ENCODE data around the gene TMED9.

TMED9 gene

DNA sequence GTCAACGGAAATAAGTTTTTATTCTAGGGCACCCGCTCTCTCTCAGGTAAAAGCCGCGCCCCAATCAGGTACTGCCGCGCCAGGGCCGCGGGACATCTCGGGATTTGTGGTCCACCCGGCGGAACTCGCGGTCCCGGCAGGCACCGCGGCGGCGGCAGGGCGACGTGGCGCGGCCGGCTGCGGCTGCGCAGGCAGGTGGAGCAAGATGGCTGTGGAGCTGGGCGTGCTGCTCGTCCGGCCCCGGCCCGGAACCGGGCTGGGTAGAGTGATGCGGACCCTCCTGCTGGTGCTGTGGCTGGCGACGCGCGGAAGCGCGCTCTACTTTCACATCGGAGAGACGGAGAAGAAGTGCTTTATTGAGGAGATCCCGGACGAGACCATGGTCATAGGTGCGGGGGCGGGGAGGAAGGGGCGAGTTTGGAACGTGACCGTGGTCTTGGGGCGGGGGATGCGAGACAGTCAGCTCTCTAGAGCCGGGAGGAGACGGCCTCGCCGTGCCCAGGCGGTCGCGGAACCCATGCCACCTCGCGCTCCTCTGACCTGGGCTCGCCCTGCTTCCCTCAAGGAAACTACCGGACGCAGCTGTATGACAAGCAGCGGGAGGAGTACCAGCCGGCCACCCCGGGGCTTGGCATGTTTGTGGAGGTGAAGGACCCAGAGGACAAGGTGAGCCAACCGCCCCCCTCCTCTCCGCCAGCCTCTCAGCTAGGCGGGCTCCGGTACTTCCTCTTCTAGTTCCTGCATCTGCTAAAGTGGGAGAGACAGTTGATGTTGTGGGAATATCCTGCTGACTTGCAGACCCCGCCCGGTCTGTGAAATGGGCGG is at the start of gene TMED9:
Gene TMED9 (plus strand): TSS at position 194 of the 825 bp plus-strand sequence. CDS start 12 bp downstream, at position 206.
- no peaks in the 10 kb centered on the region for H3K4me1 ChIP-seq (ENCODE audit: insufficient read depth, low read length)

DNA sequence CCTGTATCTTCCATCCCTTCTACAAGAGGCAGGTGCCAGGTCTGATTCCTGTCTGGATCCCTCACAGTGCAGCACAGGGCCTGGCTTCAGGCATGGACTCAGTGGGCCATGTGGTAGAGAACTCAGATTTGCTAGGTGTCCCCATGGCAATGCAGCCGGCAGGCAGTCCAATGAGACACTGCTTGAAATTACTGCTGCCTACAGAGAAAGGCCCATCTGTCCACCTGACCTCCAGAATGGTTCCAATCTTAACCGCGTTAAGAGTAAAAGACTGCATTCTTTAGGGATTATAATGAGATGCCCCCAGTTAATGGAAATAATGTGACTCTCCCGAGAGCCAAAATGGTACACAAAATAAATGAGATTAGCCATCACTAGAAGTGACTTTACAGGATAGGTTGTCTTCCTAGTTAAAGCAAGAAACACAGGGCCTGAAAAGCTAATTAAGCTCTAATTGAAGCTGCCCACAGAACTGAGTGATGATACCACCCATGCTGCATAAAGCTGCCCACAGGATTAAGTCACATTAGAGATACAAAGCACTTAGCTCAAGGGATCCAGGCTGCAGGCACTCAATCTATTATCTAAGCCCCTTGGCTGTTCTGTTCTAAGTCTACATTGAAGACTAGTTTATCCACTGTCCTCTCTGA is 49.1 kb upstream of the TMED9 start:
- H3K9ac ChIP-seq (ENCODE audit: low read depth, low read length): no peak overlapping the region
- no peaks in the 10 kb centered on the region for H3K9me3 ChIP-seq (ENCODE audit: control insufficient read depth, insufficient read depth, low read length)
- peaks cover 7% of the 10 kb centered on the region; the same call in 1 of the 2 replicates for H3K36me3 ChIP-seq (ENCODE audit: insufficient read depth, low read length)
- H3K4me1 ChIP-seq (ENCODE audit: insufficient read depth, low read length): peaks cover 19% of the 10 kb centered on the region

More for the DNA sequence above, at the start of gene TMED9:
- Histone ChIP-seq H3K36me3 (ENCODE audit: insufficient read depth, low read length) (peaks cover 21% of the 10 kb centered on the region), H3K9me3 (ENCODE audit: control insufficient read depth, insufficient read depth, low read length) (no peaks in the 10 kb centered on the region), H3K9ac (ENCODE audit: low read depth, low read length) (peak within 1 kb of the TSS; percentile 88)

DNA sequence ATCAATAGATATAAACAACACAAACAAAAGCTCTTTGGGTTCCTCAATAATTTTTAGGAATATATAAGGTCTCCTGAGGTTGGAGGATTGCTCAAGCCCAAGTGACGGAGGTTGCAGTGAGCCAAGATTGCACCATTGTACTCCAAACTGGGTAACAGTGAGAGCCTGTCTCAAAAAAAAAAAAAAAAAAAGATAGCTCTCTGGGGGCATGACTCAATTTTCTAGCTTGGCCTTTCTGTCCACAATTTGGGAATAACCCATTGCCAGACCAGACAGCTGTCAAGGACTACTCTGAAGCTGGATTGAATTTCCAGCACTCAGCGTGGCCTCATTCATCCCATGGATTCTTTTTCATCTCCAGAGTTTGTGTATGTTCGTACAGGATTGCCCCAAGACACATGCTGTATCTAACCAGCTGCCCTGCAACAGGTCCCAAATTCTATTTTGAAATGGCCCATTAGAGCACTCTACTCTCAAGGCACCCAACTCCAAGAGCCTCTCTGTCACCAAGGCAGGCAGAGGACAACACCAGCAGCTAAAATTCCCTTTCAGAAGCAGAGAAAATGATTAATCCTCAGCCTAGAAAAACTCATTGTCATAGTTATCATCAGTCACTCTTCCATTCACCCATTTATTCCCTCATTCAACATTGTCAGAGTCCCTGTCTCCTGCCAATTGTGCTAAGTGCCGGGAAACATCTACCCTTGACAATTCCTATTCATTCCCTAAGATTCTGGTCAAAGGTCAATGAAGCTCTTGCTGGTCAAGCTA is 46.3 kb upstream of the TMED9 start:
- no peak overlapping the region for H3K9ac ChIP-seq (ENCODE audit: low read depth, low read length)
- peaks cover 15% of the 10 kb centered on the region for H3K4me1 ChIP-seq (ENCODE audit: insufficient read depth, low read length)
- peaks cover 7% of the 10 kb centered on the region; the same call in 1 of the 2 replicates for H3K36me3 ChIP-seq (ENCODE audit: insufficient read depth, low read length)
- H3K9me3 ChIP-seq (ENCODE audit: control insufficient read depth, insufficient read depth, low read length): no peaks in the 10 kb centered on the region

DNA sequence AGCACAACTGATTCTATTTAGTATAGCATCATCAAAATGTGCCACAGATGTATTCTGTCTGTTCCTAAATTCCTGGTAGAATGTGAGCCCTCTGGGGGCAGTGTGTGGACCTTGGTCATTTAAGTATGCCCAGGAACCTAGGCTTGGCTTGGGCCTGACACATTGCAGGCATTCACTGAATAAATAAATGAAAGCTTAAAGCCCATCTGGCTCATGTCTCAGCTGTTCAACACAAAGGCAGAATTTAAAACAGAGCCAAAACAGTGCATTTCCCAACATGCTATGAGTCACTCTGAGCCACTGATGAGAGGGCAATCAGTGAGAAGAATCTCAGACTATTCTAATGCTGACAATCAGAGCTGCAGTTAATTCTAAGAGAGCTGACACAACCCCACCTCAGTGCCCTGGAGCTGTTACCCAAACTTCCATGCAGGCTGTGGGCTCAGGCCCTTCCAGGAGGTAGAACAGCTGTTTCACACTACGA is 45.7 kb upstream of the TMED9 start:
- no peaks in the 10 kb centered on the region for H3K9me3 ChIP-seq (ENCODE audit: control insufficient read depth, insufficient read depth, low read length)
- peaks cover 15% of the 10 kb centered on the region for H3K4me1 ChIP-seq (ENCODE audit: insufficient read depth, low read length)
- H3K9ac ChIP-seq (ENCODE audit: low read depth, low read length): no peak overlapping the region
- peaks cover 13% of the 10 kb centered on the region for H3K36me3 ChIP-seq (ENCODE audit: insufficient read depth, low read length)

DNA sequence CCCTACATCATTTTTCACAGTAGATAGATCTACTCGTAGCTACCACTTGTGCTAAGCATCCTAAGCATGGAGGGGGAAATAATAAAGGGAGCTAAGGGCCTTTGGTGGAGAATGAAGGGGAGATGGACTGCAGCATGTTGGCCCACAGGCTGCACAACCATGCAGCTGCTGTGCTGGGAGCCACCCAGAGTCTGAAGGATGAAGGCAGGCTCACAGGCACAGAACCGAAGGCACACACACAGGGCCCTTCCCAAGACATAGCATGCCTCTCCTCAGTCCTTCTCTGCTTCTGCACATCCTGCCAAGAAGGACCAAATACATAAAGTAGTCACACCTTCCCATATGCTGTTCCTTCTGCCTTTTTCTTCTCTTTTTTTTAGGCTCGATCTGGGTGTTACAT is 44.3 kb upstream of the TMED9 start:
- Histone ChIP-seq H3K9me3 (ENCODE audit: control insufficient read depth, insufficient read depth, low read length) (no peaks in the 10 kb centered on the region), H3K9ac (ENCODE audit: low read depth, low read length) (no peak overlapping the region), H3K4me1 (ENCODE audit: insufficient read depth, low read length) (peaks cover 17% of the 10 kb centered on the region), H3K36me3 (ENCODE audit: insufficient read depth, low read length) (peaks cover 18% of the 10 kb centered on the region)

DNA sequence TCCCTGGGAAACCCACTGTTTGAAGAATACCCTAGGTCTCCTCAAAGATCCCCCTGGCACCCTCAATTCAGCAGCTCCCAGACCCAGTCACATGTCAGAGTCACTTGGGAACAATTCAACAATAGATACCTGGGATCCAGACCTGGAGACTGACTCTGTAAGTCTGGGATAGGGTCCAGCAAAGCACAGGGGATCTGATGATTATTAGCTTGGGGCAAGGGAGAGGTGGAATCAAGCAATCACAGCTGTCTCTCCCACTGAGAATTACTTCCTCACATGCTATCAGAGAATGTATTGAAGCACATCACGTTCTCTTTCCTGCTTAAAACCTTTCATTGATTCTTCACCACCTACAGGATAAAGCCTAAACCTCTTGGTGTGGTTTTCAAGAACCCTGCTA is 43.5 kb upstream of the TMED9 start:
- no peak overlapping the region for H3K9ac ChIP-seq (ENCODE audit: low read depth, low read length)
- no peaks in the 10 kb centered on the region for H3K9me3 ChIP-seq (ENCODE audit: control insufficient read depth, insufficient read depth, low read length)
- peaks cover 18% of the 10 kb centered on the region for H3K36me3 ChIP-seq (ENCODE audit: insufficient read depth, low read length)
- H3K4me1 ChIP-seq (ENCODE audit: insufficient read depth, low read length): peaks cover 21% of the 10 kb centered on the region

DNA sequence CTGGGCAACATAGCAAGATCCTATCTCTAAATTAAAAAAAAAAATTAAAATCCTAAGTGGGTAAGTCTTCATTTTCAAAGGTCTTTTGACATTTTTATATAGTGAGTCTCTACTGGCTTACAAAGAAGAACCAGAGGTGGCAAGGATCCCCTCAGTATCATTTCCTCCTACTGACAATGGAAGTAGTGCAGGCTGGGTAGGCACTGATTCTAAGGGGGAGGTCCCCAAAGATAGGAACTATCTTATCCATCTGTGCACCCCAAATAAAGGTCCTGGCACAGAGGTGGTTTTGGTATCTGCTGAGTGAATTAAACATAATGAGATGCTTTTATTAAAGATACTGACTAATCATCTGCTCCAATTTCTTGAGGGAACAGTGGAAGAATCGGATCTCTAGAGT is 41.9 kb upstream of the TMED9 start:
- Histone ChIP-seq H3K9me3 (ENCODE audit: control insufficient read depth, insufficient read depth, low read length) (no peaks in the 10 kb centered on the region), H3K4me1 (ENCODE audit: insufficient read depth, low read length) (peaks cover 26% of the 10 kb centered on the region), H3K36me3 (ENCODE audit: insufficient read depth, low read length) (peaks cover 18% of the 10 kb centered on the region), H3K9ac (ENCODE audit: low read depth, low read length) (no peak overlapping the region)

DNA sequence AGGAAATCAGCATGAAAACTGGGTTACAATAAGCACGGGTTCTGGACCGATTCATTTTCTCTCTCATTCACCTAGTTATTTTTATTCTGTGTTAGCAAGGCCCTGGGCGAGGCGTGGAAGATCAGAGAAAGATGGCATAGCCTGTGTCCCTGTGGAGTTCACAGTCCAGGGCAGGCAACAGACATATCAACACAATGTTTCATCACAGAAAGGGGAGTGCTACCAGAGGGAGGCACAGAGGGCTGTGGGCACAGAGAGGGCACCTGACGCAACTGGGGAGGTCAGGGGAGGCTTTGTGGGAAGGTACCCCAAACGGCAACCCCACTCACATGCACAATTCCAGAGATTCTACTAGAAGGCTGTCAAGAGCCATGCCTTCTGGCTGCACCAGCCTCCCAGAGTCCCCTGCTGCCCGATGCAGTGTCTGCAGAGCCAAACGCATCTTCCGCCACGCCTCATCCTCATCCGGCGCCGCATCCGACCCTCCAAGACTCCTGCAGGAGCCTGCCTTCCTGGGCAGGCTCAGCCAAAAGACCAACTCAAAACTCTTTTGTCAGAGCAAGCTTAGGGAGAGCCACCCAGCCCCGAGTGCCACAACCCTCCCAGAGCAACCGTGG is 39.1 kb upstream of the TMED9 start:
- no peaks in the 10 kb centered on the region for H3K9me3 ChIP-seq (ENCODE audit: control insufficient read depth, insufficient read depth, low read length)
- peaks cover 18% of the 10 kb centered on the region for H3K36me3 ChIP-seq (ENCODE audit: insufficient read depth, low read length)
- H3K4me1 ChIP-seq (ENCODE audit: insufficient read depth, low read length): peaks cover 17% of the 10 kb centered on the region; the same call in 1 of the 2 replicates
- peak overlapping the region; percentile 90 for H3K9ac ChIP-seq (ENCODE audit: low read depth, low read length)

DNA sequence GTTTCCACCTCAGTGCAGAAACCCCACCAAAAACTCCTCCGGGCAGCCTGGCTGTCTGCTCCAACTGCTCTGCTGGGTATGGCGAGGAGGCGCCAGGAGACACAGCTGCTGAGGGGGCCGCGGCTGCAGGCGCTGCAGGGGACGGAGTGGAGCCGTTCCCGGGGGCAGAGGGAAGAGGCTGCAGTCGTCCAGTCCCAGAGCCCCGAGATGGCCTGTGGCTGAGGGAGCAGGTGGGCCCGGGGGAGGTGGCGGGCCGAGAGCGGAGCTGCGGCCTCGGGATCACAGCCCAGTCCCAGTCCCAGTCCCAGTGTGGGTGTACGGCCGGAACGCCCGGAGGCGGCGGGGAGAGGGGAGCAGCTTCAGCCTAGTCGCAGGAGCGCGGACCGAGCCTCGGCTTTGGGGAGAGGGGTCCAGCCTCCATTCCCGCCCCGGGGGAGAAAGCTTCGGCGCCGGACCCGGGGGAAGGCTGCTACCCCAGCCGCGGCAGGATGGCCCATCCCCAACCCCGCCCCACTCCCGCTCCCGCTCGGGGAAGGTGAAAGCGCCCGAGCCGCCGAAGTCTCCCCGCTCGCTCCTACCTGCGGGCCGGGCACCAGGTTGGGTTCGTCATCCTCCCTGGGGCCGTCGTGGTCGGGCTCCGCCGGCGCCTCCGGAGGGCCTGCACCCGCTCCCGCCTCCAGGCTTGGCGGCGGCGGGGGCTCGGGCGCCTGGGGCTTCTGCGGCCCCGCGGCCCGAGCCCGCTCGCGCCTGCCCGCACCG is 38.2 kb upstream of the TMED9 start:
- Histone ChIP-seq H3K9me3 (ENCODE audit: control insufficient read depth, insufficient read depth, low read length) (no peaks in the 10 kb centered on the region), H3K36me3 (ENCODE audit: insufficient read depth, low read length) (peaks cover 18% of the 10 kb centered on the region), H3K9ac (ENCODE audit: low read depth, low read length) (peak overlapping the region; percentile 90), H3K4me1 (ENCODE audit: insufficient read depth, low read length) (peaks cover 17% of the 10 kb centered on the region; the same call in 1 of the 2 replicates)

DNA sequence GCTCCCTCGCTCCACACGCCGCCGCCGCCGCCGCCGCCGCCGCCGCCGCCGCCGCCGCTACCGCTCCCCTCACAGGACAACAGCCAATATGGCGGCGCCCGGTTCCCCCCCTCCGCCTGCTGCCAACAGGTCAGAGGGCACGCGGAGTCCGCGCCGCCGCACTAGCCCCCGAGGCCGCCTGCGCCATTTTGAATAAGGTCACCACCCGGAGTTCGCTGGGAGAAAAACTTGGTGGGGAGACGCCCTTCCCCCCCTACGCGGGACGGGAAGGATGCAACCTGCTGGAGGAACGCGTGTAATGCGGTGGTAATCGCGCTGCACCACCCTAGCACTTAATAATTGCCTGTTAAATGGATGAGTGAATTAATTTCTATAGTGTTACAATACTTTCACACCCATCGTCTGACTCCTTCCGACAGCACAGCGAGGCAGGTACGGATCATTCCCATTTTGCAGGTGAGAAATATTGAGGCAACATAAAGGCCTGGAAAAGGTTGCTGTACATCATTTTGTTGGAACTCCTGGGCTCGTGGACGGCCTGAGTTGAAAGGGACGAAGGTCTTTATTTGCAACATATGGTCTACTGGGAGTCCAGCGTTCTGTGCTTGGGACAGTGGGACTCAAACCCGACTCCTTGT is 37.4 kb upstream of the TMED9 start, which contains the start of gene FAM193B:
Gene FAM193B (minus strand): TSS at position 90 of the 638 bp plus-strand sequence. CDS start 105 bp downstream, outside the sequence.
- H3K9me3 ChIP-seq (ENCODE audit: control insufficient read depth, insufficient read depth, low read length): no peaks in the 10 kb centered on the region
- peaks cover 17% of the 10 kb centered on the region; the same call in 1 of the 2 replicates for H3K4me1 ChIP-seq (ENCODE audit: insufficient read depth, low read length)
- H3K9ac ChIP-seq (ENCODE audit: low read depth, low read length): peak within 1 kb of the TSS; percentile 90
- H3K36me3 ChIP-seq (ENCODE audit: insufficient read depth, low read length): peaks cover 18% of the 10 kb centered on the region

DNA sequence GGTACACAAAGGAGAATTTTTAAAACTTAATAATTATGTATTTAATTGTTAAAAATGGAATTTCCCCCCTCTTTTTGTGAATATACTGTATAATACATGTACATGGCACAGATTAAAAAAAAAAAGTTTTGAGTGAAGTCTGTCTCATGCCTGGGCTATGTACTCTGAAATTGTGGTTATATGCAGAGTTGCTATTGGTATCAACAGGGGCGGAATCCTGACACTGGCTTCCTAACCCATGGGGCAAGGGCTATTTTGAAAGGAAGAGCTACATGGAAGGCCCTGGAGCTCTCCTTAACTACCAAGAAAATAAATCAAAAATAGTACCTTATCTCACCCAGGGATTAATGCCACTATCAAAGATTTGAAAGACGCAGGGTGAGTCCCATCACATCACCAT is 36.8 kb upstream of the TMED9 start:
- Histone ChIP-seq H3K9ac (ENCODE audit: low read depth, low read length) (no peak overlapping the region), H3K9me3 (ENCODE audit: control insufficient read depth, insufficient read depth, low read length) (no peaks in the 10 kb centered on the region), H3K36me3 (ENCODE audit: insufficient read depth, low read length) (peaks cover 18% of the 10 kb centered on the region), H3K4me1 (ENCODE audit: insufficient read depth, low read length) (peaks cover 17% of the 10 kb centered on the region; the same call in 1 of the 2 replicates)

DNA sequence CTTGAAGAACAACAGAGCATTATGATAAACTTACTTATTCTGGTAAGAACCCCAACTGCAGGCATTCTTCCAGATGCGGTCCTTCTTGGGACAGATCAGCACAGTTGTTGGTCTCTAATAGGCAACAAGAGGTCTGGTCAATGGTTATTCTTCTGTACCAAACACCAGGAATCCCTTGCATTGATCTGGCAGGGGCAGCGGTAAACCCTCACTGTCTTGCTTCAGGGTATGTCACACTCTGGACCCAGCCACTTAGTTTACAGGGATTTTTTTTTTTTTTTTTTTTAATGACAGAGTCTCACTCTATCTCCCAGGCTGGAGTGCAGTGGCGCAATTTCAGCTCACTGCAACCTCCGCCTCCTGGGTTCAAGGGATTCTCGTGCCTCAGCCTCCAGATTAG is 36.3 kb upstream of the TMED9 start:
- Histone ChIP-seq H3K4me1 (ENCODE audit: insufficient read depth, low read length) (peaks cover 17% of the 10 kb centered on the region; the same call in 1 of the 2 replicates), H3K9me3 (ENCODE audit: control insufficient read depth, insufficient read depth, low read length) (no peaks in the 10 kb centered on the region), H3K36me3 (ENCODE audit: insufficient read depth, low read length) (peaks cover 15% of the 10 kb centered on the region), H3K9ac (ENCODE audit: low read depth, low read length) (no peak overlapping the region)
